SK-N-SH (cell line): ENCODE data around the gene VPS50.
"Not testable (repeated sequence)": the region's sequence is repeated elsewhere in the genome, so short reads cannot be mapped to it uniquely, and the experiment has no call there.

Experiments used
- NRF1 ChIP-seq: IDR thresholded peaks from 2 replicates; pipeline ENCODE4 v1.6.1; 2012; ENCODE audit warnings: low read depth, mild to moderate bottlenecking, low read length
- RFX5 ChIP-seq: IDR thresholded peaks from 2 replicates; pipeline ENCODE4 v1.6.1; 2012; ENCODE audit warnings: mild to moderate bottlenecking, improper control_type of control experiment, low read length
- RXRA ChIP-seq: IDR thresholded peaks from 2 replicates; pipeline ENCODE4 v1.4.0; 2012; ENCODE audit warnings: low read depth, mild to moderate bottlenecking, borderline replicate concordance
- SIN3A ChIP-seq: IDR thresholded peaks from 2 replicates; pipeline ENCODE4 v1.6.1; 2012; ENCODE audit warnings: low read depth, mild to moderate bottlenecking, low read length, moderate library complexity, borderline replicate concordance
- TCF12 ChIP-seq: IDR thresholded peaks from 2 replicates; pipeline ENCODE4 v1.4.0; 2012
- TF ChIP-seq, protein P1 (sequence below): IDR thresholded peaks from 2 replicates; pipeline ENCODE4 v1.4.0; 2012; ENCODE audit warnings: low read depth
- TF ChIP-seq, protein P2 (sequence below): IDR thresholded peaks from 2 replicates; pipeline ENCODE4 v1.6.1; 2012; ENCODE audit warnings: mild to moderate bottlenecking, low read depth, low read length, moderate library complexity
- TF ChIP-seq, protein P3 (sequence below): fragments of 200-600 bp; sonication (generic); IDR thresholded peaks from 2 replicates; pipeline ENCODE4 v1.6.1; 2017; ENCODE audit warnings: antibody characterized with exemption, mild to moderate bottlenecking, moderate library complexity

DNA sequence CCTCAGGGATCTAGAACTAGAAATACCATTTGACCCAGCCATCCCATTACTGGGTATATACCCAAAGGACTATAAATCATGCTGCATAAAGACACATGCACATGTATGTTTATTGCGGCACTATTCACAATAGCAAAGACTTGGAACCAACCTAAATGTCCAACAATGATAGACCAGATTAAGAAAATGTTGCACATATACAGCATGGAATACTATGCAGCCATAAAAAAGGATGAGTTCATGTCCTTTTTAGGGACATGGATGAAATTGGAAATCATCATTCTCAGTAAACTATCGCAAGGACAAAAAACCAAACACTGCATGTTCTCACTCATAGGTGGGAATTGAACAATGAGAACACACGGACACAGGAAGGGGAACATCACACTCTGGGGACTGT is 138.8 kb downstream of the VPS50 start:
- TF ChIP-seq, protein P1, sequence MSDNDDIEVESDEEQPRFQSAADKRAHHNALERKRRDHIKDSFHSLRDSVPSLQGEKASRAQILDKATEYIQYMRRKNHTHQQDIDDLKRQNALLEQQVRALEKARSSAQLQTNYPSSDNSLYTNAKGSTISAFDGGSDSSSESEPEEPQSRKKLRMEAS, result not testable (repeated sequence)
- TF ChIP-seq, protein P2, sequence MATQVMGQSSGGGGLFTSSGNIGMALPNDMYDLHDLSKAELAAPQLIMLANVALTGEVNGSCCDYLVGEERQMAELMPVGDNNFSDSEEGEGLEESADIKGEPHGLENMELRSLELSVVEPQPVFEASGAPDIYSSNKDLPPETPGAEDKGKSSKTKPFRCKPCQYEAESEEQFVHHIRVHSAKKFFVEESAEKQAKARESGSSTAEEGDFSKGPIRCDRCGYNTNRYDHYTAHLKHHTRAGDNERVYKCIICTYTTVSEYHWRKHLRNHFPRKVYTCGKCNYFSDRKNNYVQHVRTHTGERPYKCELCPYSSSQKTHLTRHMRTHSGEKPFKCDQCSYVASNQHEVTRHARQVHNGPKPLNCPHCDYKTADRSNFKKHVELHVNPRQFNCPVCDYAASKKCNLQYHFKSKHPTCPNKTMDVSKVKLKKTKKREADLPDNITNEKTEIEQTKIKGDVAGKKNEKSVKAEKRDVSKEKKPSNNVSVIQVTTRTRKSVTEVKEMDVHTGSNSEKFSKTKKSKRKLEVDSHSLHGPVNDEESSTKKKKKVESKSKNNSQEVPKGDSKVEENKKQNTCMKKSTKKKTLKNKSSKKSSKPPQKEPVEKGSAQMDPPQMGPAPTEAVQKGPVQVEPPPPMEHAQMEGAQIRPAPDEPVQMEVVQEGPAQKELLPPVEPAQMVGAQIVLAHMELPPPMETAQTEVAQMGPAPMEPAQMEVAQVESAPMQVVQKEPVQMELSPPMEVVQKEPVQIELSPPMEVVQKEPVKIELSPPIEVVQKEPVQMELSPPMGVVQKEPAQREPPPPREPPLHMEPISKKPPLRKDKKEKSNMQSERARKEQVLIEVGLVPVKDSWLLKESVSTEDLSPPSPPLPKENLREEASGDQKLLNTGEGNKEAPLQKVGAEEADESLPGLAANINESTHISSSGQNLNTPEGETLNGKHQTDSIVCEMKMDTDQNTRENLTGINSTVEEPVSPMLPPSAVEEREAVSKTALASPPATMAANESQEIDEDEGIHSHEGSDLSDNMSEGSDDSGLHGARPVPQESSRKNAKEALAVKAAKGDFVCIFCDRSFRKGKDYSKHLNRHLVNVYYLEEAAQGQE, result not testable (repeated sequence)
- not testable (repeated sequence) for TF ChIP-seq NRF1, RFX5, TCF12, RXRA, SIN3A
- TF ChIP-seq, protein P3, sequence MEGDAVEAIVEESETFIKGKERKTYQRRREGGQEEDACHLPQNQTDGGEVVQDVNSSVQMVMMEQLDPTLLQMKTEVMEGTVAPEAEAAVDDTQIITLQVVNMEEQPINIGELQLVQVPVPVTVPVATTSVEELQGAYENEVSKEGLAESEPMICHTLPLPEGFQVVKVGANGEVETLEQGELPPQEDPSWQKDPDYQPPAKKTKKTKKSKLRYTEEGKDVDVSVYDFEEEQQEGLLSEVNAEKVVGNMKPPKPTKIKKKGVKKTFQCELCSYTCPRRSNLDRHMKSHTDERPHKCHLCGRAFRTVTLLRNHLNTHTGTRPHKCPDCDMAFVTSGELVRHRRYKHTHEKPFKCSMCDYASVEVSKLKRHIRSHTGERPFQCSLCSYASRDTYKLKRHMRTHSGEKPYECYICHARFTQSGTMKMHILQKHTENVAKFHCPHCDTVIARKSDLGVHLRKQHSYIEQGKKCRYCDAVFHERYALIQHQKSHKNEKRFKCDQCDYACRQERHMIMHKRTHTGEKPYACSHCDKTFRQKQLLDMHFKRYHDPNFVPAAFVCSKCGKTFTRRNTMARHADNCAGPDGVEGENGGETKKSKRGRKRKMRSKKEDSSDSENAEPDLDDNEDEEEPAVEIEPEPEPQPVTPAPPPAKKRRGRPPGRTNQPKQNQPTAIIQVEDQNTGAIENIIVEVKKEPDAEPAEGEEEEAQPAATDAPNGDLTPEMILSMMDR, result not testable (repeated sequence)
